ENCODE results near the gene KLHL24.
"Not testable (repeated sequence)": the region's sequence is repeated elsewhere in the genome, so short reads cannot be mapped to it uniquely, and the experiment has no call there.

The KLHL24 gene

DNA sequence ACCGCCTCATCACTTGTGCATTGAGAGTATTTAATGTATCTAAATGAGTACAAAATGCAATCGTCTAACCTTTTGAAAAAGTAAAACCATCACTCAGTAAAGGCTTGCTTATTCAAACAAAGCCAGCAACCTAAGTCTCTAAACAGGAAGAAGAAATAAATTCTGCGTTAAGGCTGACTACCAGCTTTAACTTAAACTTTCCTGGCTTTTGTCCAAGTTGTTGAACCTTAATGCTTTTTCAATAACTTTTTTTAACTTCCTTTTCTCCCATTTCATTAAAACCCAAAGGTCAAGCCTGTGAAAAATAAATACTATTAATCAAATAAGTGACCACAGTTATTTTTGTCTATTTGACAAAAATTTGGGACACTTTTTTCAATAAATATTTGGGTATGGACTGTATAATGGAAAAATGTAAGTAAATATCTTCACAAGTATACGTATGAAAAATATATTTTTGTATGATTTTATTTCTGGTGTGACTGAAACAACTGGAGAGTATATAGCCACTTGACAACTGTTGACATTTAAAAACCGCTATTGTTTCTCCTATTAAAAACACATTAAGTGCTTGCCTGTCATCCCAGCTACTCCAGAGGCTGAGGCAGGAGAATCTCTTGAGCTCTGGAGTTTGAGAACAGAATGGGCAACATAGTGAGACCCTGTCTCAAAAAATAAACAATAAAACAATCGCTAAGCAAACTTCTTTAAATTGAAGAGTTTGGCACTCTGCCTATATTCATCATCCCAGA is 2.9 kb downstream of the KLHL24 start:
- TF ChIP-seq FOXA1 (IDR thresholded peaks at IDR 0.05) (no peak), TARDBP (IDR thresholded peaks at IDR 0.05) (no peak), HDGF (IDR thresholded peaks at IDR 0.05; ENCODE audit: borderline replicate concordance) (no peak), SUZ12 (IDR thresholded peaks at IDR 0.05) (no peak), CTBP1 (IDR thresholded peaks at IDR 0.05; ENCODE audit: borderline replicate concordance) (no peak), ARNT (IDR thresholded peaks at IDR 0.05) (no peak), NFRKB (IDR thresholded peaks at IDR 0.05) (no peak)
- TF ChIP-seq, protein P1, sequence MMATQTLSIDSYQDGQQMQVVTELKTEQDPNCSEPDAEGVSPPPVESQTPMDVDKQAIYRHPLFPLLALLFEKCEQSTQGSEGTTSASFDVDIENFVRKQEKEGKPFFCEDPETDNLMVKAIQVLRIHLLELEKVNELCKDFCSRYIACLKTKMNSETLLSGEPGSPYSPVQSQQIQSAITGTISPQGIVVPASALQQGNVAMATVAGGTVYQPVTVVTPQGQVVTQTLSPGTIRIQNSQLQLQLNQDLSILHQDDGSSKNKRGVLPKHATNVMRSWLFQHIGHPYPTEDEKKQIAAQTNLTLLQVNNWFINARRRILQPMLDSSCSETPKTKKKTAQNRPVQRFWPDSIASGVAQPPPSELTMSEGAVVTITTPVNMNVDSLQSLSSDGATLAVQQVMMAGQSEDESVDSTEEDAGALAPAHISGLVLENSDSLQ (IDR thresholded peaks at IDR 0.05) = no peak; the same call in 1 of the 2 replicates
- ChIA-PET POLR2A (no interaction called here), CTCF (no interaction called here)
- no peak for DNase-seq (ENCODE audit: extremely low spot score)

DNA sequence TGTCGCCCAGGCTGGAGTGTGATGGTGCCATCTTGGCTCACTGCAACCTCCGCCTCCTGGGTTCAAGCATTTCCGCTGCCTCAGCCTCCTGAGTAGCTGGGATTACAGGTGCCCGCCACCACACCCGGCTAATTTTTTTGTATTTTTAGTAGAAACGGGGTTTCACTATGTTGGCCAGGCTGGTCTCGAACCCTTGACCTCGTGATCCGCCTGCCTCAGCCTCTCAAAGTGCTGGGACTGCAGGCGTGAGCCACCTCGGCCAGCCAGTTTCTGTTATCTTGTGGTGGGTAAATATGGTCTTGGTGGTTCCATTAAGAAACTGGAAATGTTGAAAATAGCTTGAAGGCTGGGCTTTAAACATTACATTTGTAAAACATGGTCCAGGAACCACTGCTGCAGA is 5.2 kb downstream of the KLHL24 start:
- POLR2A ChIA-PET, CTCF ChIA-PET: not testable (repeated sequence)

DNA sequence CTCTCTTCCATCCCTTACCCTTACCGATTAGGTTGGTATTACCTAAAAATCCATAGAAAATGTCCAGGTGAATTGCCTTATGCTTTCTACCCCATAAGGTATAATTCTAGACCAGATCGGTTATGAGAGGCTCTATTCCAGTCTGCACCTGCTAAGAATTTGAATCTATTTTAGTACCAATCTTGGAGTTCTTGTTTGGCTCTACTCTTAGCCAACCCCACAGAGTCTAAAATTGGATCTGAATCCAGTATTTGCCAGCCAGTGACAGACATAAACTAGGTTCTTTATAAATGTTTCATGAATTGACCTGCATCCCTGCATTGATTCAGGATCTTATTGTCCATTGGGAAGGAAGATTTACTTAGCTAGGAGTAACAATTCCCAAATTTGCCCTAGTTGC is 6.5 kb downstream of the KLHL24 start:
- CTCF ChIA-PET = no interaction called here
- DNase-seq (ENCODE audit: extremely low spot score) = no peak
- POLR2A ChIA-PET = no interaction called here
- TF ChIP-seq ZNF384 (IDR thresholded peaks at IDR 0.05) = no peak
- TF ChIP-seq, protein P1 (IDR thresholded peaks at IDR 0.05) = no peak
- no peak for TF ChIP-seq FOXK2 (IDR thresholded peaks at IDR 0.05)
- no peak for TF ChIP-seq SUZ12 (IDR thresholded peaks at IDR 0.05)

More for the DNA sequence above, 5.2 kb downstream of the KLHL24 start:
- DNase-seq (ENCODE audit: extremely low spot score) = not testable (repeated sequence)

DNA sequence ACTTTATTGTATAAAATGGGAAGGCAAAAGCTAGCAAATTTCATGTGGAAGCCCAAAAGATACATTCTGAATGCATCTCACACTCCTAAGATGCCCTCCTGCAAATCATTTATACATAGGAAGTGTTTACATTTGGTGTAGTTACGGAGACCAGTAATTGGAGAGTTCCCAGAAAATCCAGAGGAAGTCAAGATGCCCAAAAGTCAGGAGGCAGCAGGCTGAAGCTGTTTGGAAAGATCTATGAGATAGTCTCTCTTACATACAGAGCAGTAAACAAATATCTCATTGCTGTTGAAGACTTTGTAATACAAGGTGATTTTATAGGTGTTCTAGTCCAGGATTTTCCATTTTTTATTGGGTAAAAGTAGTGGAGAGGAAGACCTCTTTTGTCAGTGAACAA is 8.8 kb downstream of the KLHL24 start:
- DNase-seq (ENCODE audit: extremely low spot score) = no peak
- no peak for TF ChIP-seq FOXM1 (IDR thresholded peaks at IDR 0.05; ENCODE audit: borderline replicate concordance)
- TF ChIP-seq FOXA1 (IDR thresholded peaks at IDR 0.05) = no peak
- no peak for TF ChIP-seq SUZ12 (IDR thresholded peaks at IDR 0.05)
- no peak for TF ChIP-seq HDGF (IDR thresholded peaks at IDR 0.05; ENCODE audit: borderline replicate concordance)
- no peak for TF ChIP-seq L3MBTL2 (conservative IDR thresholded peaks at IDR 0.05)
- TF ChIP-seq LEF1 (IDR thresholded peaks at IDR 0.05; ENCODE audit: borderline replicate concordance) = no peak
- ChIA-PET CTCF (interaction anchor here (0.6 kb wide), 1 partner anchor 460 kb away, joined by 4 read pairs; no protein-coding TSS in a partner anchor), POLR2A (no interaction called here)

DNA sequence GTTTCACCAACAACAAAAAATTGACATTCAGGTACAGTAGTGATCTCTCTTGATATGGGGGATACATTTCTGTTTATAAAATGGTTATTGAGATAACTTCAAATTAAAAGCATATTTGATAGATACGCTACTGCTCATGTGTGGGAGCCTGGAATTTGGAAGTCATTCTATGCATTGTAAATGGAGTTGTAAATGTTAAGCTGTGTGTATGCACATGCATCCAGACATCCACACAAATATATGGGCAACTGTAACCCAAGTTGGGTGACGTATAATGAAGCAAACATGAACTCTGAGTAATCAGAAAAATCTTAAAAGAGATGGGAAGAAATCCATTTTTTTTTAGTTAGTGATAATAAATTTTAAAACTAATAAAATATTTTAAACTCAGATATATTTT is 9.8 kb downstream of the KLHL24 start:
- no peak for DNase-seq (ENCODE audit: extremely low spot score)
- ChIA-PET CTCF (no interaction called here), POLR2A (no interaction called here)
- TF ChIP-seq NFRKB (IDR thresholded peaks at IDR 0.05) (no peak), L3MBTL2 (conservative IDR thresholded peaks at IDR 0.05) (no peak), FOXA1 (IDR thresholded peaks at IDR 0.05) (no peak), ARNT (IDR thresholded peaks at IDR 0.05) (no peak), SUZ12 (IDR thresholded peaks at IDR 0.05) (no peak), ELF4 (IDR thresholded peaks at IDR 0.05) (no peak), ZNF384 (IDR thresholded peaks at IDR 0.05) (no peak), CTBP1 (IDR thresholded peaks at IDR 0.05; ENCODE audit: borderline replicate concordance) (no peak), HDGF (IDR thresholded peaks at IDR 0.05; ENCODE audit: borderline replicate concordance) (no peak), BHLHE40 (IDR thresholded peaks at IDR 0.05; ENCODE audit: borderline replicate concordance) (no peak), SP1 (IDR thresholded peaks at IDR 0.05) (no peak), FOXM1 (IDR thresholded peaks at IDR 0.05; ENCODE audit: borderline replicate concordance) (no peak), TARDBP (IDR thresholded peaks at IDR 0.05) (no peak), LEF1 (IDR thresholded peaks at IDR 0.05; ENCODE audit: borderline replicate concordance) (no peak), FOXK2 (IDR thresholded peaks at IDR 0.05) (no peak)
- TF ChIP-seq, protein P1 (IDR thresholded peaks at IDR 0.05) = no peak

DNA sequence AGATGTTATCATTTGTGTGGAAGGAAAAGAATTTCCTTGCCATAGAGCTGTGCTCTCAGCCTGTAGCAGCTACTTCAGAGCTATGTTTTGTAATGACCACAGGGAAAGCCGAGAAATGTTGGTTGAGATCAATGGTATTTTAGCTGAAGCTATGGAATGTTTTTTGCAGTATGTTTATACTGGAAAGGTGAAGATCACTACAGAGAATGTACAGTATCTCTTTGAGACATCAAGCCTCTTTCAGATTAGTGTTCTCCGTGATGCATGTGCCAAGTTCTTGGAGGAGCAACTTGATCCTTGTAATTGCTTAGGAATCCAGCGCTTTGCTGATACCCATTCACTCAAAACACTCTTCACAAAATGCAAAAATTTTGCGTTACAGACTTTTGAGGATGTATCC is 15.1 kb downstream of the KLHL24 start:
- DNase-seq (ENCODE audit: extremely low spot score) = no peak
- CTCF ChIA-PET = no interaction called here
- TF ChIP-seq BHLHE40 (IDR thresholded peaks at IDR 0.05; ENCODE audit: borderline replicate concordance) (no peak), ARNT (IDR thresholded peaks at IDR 0.05) (no peak), ZNF384 (IDR thresholded peaks at IDR 0.05) (no peak), TARDBP (IDR thresholded peaks at IDR 0.05) (no peak)
- POLR2A ChIA-PET = no interaction called here

DNA sequence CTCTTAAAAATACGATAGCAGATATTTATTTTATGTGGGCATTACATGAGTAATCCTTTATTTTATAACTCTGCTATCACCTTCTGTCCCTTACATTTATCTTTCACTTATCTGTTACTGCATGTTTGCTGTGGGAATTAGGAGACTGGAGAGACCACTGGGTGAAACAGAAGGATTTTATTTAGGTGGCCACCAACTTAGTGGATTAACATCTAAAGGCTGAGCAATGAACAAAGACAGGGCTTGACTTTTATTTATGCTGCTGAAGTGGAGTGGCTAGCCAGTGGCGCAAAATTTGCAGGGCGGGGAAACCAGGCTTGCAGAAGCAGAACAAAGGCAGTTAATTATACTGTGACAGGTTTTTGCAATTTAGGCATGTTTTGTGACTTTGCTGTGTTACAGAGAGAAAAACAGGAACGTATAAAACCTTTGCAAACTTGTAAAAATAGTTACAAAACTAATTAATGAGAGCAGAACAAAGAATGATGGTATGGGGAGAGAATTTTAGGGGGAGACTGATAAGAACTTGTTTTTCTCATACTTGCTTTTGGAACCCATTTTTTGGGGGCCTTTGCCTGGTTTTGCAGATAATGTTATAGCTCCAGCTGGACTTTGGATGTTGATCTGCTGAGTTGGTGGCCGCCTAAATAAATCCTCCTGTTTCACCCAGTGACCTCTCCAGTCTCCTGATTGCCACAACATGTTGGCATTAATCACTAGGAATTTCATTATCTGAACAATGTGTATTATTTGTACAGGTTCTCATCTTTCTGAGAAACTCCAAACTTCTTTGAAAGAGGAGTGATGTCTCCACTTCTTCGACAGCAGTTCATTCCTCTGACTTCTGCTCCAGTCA is 18.0 kb downstream of the KLHL24 start:
- ChIA-PET CTCF (no interaction called here), POLR2A (no interaction called here)
- DNase-seq (ENCODE audit: extremely low spot score) = no peak
- TF ChIP-seq BHLHE40 (IDR thresholded peaks at IDR 0.05; ENCODE audit: borderline replicate concordance) (no peak), FOXA1 (IDR thresholded peaks at IDR 0.05) (no peak), FOXK2 (IDR thresholded peaks at IDR 0.05) (no peak), TARDBP (IDR thresholded peaks at IDR 0.05) (no peak)
- TF ChIP-seq, protein P1 (IDR thresholded peaks at IDR 0.05) = no peak

Data from HEK293T (cell line).